H1 (cell line): ENCODE data around the gene ZSWIM9. TPM values are rescaled to one million over a fixed set of nuclear protein-coding genes. Genes with fewer than 3 reads are reported as not detected.

Experiments used
- CTCF ChIA-PET: fragments of 300-600 bp; sonication (Branson Sonifier 250); formaldehyde crosslinking; loops from one replicate; lab custom pipeline; 2021; ENCODE audit not compliant: partially characterized antibody; lab: Charles Lee
- POLR2A ChIA-PET: fragments of 300-600 bp; sonication (Branson Sonifier 250); formaldehyde crosslinking; loops from one replicate; lab custom pipeline; 2021; ENCODE audit warnings: inconsistent platforms; ENCODE audit not compliant: partially characterized antibody; lab: Charles Lee
- DNase-seq, 2 experiments: peaks; one replicate each; pipeline versions ENCODE4 v3.0.0 to v3.0.0-alpha.2; 2010 to 2022; ENCODE audit warnings: low spot score in 2 of 2, low read depth in 1 of 2, mixed read lengths in 1 of 2
- FAIRE-seq: peaks from 2 replicates; lab custom pipeline; 2011; peaks lifted over from hg19 to GRCh38; lab: Jason Lieb, UNC
- H2AFZ ChIP-seq: 2 replicates; pipeline ENCODE4 v1.8.1; 2012; ENCODE audit warnings: low read length, inconsistent platforms
- H2AK5ac ChIP-seq: 2 replicates; pipeline ENCODE4 v1.6.1; 2013; ENCODE audit warnings: low read depth, low read length
- H2BK120ac ChIP-seq: replicated peaks from 2 replicates; pipeline ENCODE3; 2013; ENCODE audit warnings: low read depth, low read length, inconsistent platforms
- H2BK12ac ChIP-seq: 2 replicates; pipeline ENCODE4 v1.6.1; 2013; ENCODE audit warnings: low read depth, low read length
- H2BK15ac ChIP-seq: 2 replicates; pipeline ENCODE4 v1.6.1; 2013; ENCODE audit warnings: low read length
- H2BK20ac ChIP-seq: 2 replicates; pipeline ENCODE4 v1.6.1; 2013; ENCODE audit warnings: low read length
- H2BK5ac ChIP-seq: 2 replicates; pipeline ENCODE4 v1.6.1; 2013; ENCODE audit warnings: low read depth, low read length
- H3K14ac ChIP-seq: 2 replicates; pipeline ENCODE4 v1.6.1; 2013; ENCODE audit warnings: inconsistent platforms; ENCODE audit not compliant: insufficient read length
- H3K18ac ChIP-seq: 2 replicates; pipeline ENCODE4 v1.6.1; 2013; ENCODE audit warnings: low read length; ENCODE audit errors: extremely low read depth
- H3K23ac ChIP-seq: 2 replicates; pipeline ENCODE4 v1.6.1; 2013; ENCODE audit warnings: inconsistent platforms; ENCODE audit not compliant: insufficient read length
- H3K23me2 ChIP-seq: 2 replicates; pipeline ENCODE4 v1.6.1; 2013; ENCODE audit warnings: low read depth, low read length
- H3K27ac ChIP-seq: 2 replicates; pipeline ENCODE4 v1.6.1; 2011; ENCODE audit warnings: low read depth, low read length, inconsistent platforms
- H3K27me3 ChIP-seq, 4 experiments: replicated peaks in 1 of 4; 1 replicate in 1 of 4; 2 replicates in 3 of 4; pipeline versions ENCODE4 v1.6.1 to v1.8.1; 2011 to 2013; ENCODE audit warnings: low read length in 3 of 4, mild to moderate bottlenecking in 3 of 4, inconsistent platforms in 2 of 4, mixed read lengths in 2 of 4, moderate library complexity in 1 of 4; ENCODE audit not compliant: control insufficient read depth in 3 of 4, insufficient read depth in 3 of 4; ENCODE audit errors: extremely low read depth in 1 of 4
- H3K36me3 ChIP-seq, 4 experiments: 2 replicates each; pipeline versions ENCODE4 v1.6.1 to v1.8.1; 2011 to 2013; ENCODE audit warnings: mild to moderate bottlenecking in 4 of 4, low read length in 3 of 4, moderate library complexity in 2 of 4, control low read depth in 1 of 4, inconsistent platforms in 1 of 4; ENCODE audit not compliant: insufficient read depth in 4 of 4, control insufficient read depth in 2 of 4
- H3K4ac ChIP-seq: replicated peaks from 2 replicates; pipeline ENCODE3; 2013; ENCODE audit warnings: low read length, low read depth, mixed read lengths, inconsistent platforms; ENCODE audit not compliant: insufficient read length
- H3K4me1 ChIP-seq, 4 experiments: replicated peaks in 1 of 4; 1 replicate in 1 of 4; 2 replicates in 3 of 4; pipeline versions ENCODE4 v1.6.1 to v1.8.1; 2011 to 2013; ENCODE audit warnings: low read length in 3 of 4, inconsistent platforms in 2 of 4, mixed read lengths in 1 of 4; ENCODE audit not compliant: insufficient read depth in 4 of 4, control insufficient read depth in 3 of 4
- H3K4me2 ChIP-seq, 2 experiments: 2 replicates each; pipeline versions ENCODE4 v1.6.1 to v1.8.1; 2011 to 2013; ENCODE audit warnings: low read depth in 2 of 2, low read length in 2 of 2, control low read depth in 1 of 2, inconsistent platforms in 1 of 2, mild to moderate bottlenecking in 1 of 2; ENCODE audit not compliant: insufficient read depth in 1 of 2
- H3K4me3 ChIP-seq, 4 experiments: fragments of 200-600, 300-600 bp in 1 of 4; sonication (generic), shearing (Covaris generic), sonication (Bioruptor Twin) in 1 of 4; 2 replicates each; pipeline versions ENCODE4 v1.5.1 to v1.8.1; 2011 to 2016; ENCODE audit warnings: low read length in 4 of 4, low read depth in 3 of 4, control low read depth in 2 of 4, inconsistent platforms in 2 of 4, mild to moderate bottlenecking in 2 of 4, mixed read lengths in 1 of 4, moderate library complexity in 1 of 4; ENCODE audit not compliant: insufficient read depth in 2 of 4; ENCODE audit errors: extremely low read depth in 1 of 4
- H3K56ac ChIP-seq: replicated peaks from 2 replicates; pipeline ENCODE3; 2013; ENCODE audit warnings: low read depth, mild to moderate bottlenecking, mixed read lengths, low read length, inconsistent platforms; ENCODE audit not compliant: insufficient read length
- H3K79me1 ChIP-seq: 2 replicates; pipeline ENCODE4 v1.6.1; 2013; ENCODE audit warnings: low read depth, low read length, control low read depth
- H3K79me2 ChIP-seq, 2 experiments: 2 replicates each; pipeline versions ENCODE4 v1.6.1 to v1.8.1; 2012 to 2013; ENCODE audit warnings: low read length in 2 of 2, mild to moderate bottlenecking in 2 of 2, inconsistent platforms in 1 of 2; ENCODE audit not compliant: insufficient read depth in 2 of 2, control insufficient read depth in 1 of 2
- H3K9ac ChIP-seq, 4 experiments: replicated peaks in 1 of 4; 1 replicate in 1 of 4; 2 replicates in 3 of 4; pipeline versions ENCODE4 v1.6.1 to v1.8.1; 2011 to 2013; ENCODE audit warnings: low read depth in 3 of 4, low read length in 3 of 4, control low read depth in 2 of 4, mild to moderate bottlenecking in 2 of 4, moderate library complexity in 2 of 4, inconsistent platforms in 1 of 4; ENCODE audit errors: extremely low read depth in 1 of 4
- H3K9me3 ChIP-seq, 2 experiments: 2 replicates each; pipeline versions ENCODE4 v1.6.1 to v1.8.1; 2012 to 2013; ENCODE audit warnings: mild to moderate bottlenecking in 2 of 2, moderate library complexity in 2 of 2, control low read depth in 1 of 2, inconsistent platforms in 1 of 2, low read depth in 1 of 2, low read length in 1 of 2, mixed read lengths in 1 of 2; ENCODE audit not compliant: insufficient read depth in 2 of 2
- H4K20me1 ChIP-seq, 2 experiments: replicated peaks in 1 of 2; 2 replicates each; pipeline versions ENCODE3 to v1.8.1; 2011 to 2013; ENCODE audit warnings: inconsistent platforms in 2 of 2, low read length in 2 of 2, mild to moderate bottlenecking in 1 of 2; ENCODE audit not compliant: insufficient read depth in 2 of 2, control insufficient read depth in 1 of 2
- H4K5ac ChIP-seq: 2 replicates; pipeline ENCODE4 v1.6.1; 2013; ENCODE audit warnings: low read length, low read depth, mixed read lengths, inconsistent platforms; ENCODE audit not compliant: insufficient read length
- H4K8ac ChIP-seq: 2 replicates; pipeline ENCODE4 v1.8.0; 2013; ENCODE audit warnings: mild to moderate bottlenecking, moderate library complexity, low read length, inconsistent platforms; ENCODE audit not compliant: insufficient read depth; ENCODE audit errors: extremely low read depth
- H4K91ac ChIP-seq: replicated peaks from 2 replicates; pipeline ENCODE3; 2013; ENCODE audit warnings: low read length, mixed read lengths, inconsistent platforms; ENCODE audit not compliant: insufficient read length
- CTBP2 ChIP-seq: IDR thresholded peaks from 2 replicates; pipeline ENCODE4 v1.7.0; 2011; ENCODE audit warnings: borderline replicate concordance, mild to moderate bottlenecking, moderate library complexity, mixed read lengths, low read length; ENCODE audit not compliant: insufficient read depth, insufficient read length
- FOSL1 ChIP-seq: IDR thresholded peaks from 2 replicates; pipeline ENCODE4 v1.6.1; 2011; ENCODE audit warnings: mild to moderate bottlenecking, low read depth, low read length, moderate library complexity; ENCODE audit not compliant: insufficient read depth
- HDAC6 ChIP-seq: IDR thresholded peaks from one replicate; pipeline ENCODE4 v1.7.1; 2012; ENCODE audit warnings: low read depth, mild to moderate bottlenecking, inconsistent platforms, low read length, moderate library complexity
- KDM1A ChIP-seq: fragments of 200-600, 300-600 bp; sonication (generic); IDR thresholded peaks from 2 replicates; pipeline ENCODE4 v1.7.1; 2016; ENCODE audit warnings: mild to moderate bottlenecking, low read length, borderline replicate concordance
- NANOG ChIP-seq: IDR thresholded peaks from 2 replicates; pipeline ENCODE4 v1.6.1; 2011; ENCODE audit warnings: low read length, low read depth, mild to moderate bottlenecking, inconsistent platforms; ENCODE audit not compliant: insufficient read depth, poor library complexity, severe bottlenecking
- SIN3A ChIP-seq, 2 experiments: IDR thresholded peaks in 1 of 2; conservative IDR thresholded peaks in 1 of 2; 2 replicates each; pipeline ENCODE4 v1.6.1; 2011 to 2012; ENCODE audit warnings: low read length in 2 of 2, improper control_type of control experiment in 1 of 2, low read depth in 1 of 2, mild to moderate bottlenecking in 1 of 2
- SIRT6 ChIP-seq: IDR thresholded peaks from one replicate; pipeline ENCODE4 v1.7.1; 2012; ENCODE audit warnings: low read length, inconsistent platforms
- SP1 ChIP-seq: IDR thresholded peaks from 2 replicates; pipeline ENCODE4 v1.6.1; 2011; ENCODE audit warnings: low read depth, low read length
- TAF1 ChIP-seq: IDR thresholded peaks from 2 replicates; pipeline ENCODE4 v1.6.1; 2011; ENCODE audit warnings: mild to moderate bottlenecking, low read depth, low read length
- TCF12 ChIP-seq: IDR thresholded peaks from 2 replicates; pipeline ENCODE4 v1.6.1; 2011; ENCODE audit warnings: low read depth, mild to moderate bottlenecking, low read length
- WGBS, 2 experiments: shearing (Covaris generic) in 1 of 2; methylation state at CpG; one replicate each; pipeline versions ENCODE4 v1.1.6 to v1.1.7; 2013 to 2015; ENCODE audit warnings: low lambda C conversion rate in 2 of 2, mixed read lengths in 2 of 2, inconsistent platforms in 1 of 2, low coverage in 1 of 2, missing lambda C conversion rate in 1 of 2; ENCODE audit not compliant: insufficient replicate concordance in 2 of 2, insufficient coverage in 1 of 2, insufficient read length in 1 of 2; ENCODE audit errors: extremely low coverage in 1 of 2, missing lambda C conversion rate in 1 of 2; 5-methylcytosine and 5-hydroxymethylcytosine counted together
- polyA plus RNA-seq, 7 experiments: library from polyadenylated mRNA; depleted of rRNA in 3 of 7; stranded (reverse) in 5 of 7; unstranded in 2 of 7; fragments of >200 nt in 5 of 7; fragments of 200-250 nt in 2 of 7; gene quantifications; 1 replicate in 5 of 7; 2 replicates in 1 of 7; 4 replicates in 1 of 7; pipeline versions ENCODE4 v1.2.1 to v1.2.3, GENCODE V29; 2011 to 2013; ENCODE audit warnings: missing spikeins in 2 of 7, mixed read lengths in 2 of 7
- total RNA-seq: library from RNA; stranded (reverse); fragmentation: NEBNext Ultra II Directional; extraction: Animal tissue kit (Norgen Biotek cat#: 25700); gene quantifications from 2 replicates; pipeline ENCODE4 v1.2.1, GENCODE V29; 2021
- TF ChIP-seq, protein P1 (sequence below): IDR thresholded peaks from 2 replicates; pipeline ENCODE4 v1.6.1; 2012; ENCODE audit warnings: low read length, inconsistent platforms
- TF ChIP-seq, protein P2 (sequence below): IDR thresholded peaks from 2 replicates; pipeline ENCODE4 v1.6.1; 2012; ENCODE audit warnings: inconsistent platforms

ZSWIM9 gene
- total and polyA plus RNA-seq, 2 of the 8 experiments (the other 6 are each of a cell fraction or from before 2014, with no cell fraction given), result 1.5 to 10.4 TPM

DNA sequence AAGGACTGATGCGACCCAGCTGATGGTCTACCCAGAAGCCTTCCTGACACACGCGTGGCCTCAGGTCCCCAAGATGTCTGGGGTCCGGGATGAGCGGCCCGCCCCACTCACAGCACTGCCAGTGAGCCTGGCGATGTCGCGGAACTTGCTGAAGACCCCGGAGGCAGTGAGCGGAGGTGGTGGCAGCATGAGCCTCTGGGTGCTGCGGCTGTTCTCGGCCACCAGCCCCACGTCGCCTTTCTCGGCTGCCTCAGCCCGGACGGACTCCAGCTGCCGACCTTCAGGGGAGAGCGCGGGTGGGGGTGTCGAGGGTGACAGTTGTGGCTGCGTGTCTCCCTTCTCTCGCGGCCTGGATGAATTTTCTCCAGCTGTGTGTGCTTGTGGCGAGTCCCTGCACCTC is 33.1 kb upstream of the ZSWIM9 start:
- no peak overlapping the region for H4K5ac ChIP-seq
- H3K4me3 ChIP-seq, result no peak overlapping the region
- H3K23me2 ChIP-seq, result no peaks in the 10 kb centered on the region
- no peak overlapping the region for H3K4me2 ChIP-seq
- no peak overlapping the region for H3K27ac ChIP-seq
- no peak overlapping the region for H3K4ac ChIP-seq
- no peak overlapping the region for H4K91ac ChIP-seq
- no peaks in the 10 kb centered on the region for H3K27me3 ChIP-seq
- H2BK15ac ChIP-seq, result no peak overlapping the region
- H3K18ac ChIP-seq, result no peak overlapping the region
- no peak overlapping the region for H3K23ac ChIP-seq
- H2AFZ ChIP-seq, result no peak overlapping the region
- no peak overlapping the region for H2BK5ac ChIP-seq
- H3K79me1 ChIP-seq, result 0 out of 2 replicates have a peak, but pooled peaks cover 2% of the 10 kb centered on the region
- H3K14ac ChIP-seq, result no peak overlapping the region
- H4K20me1 ChIP-seq, result peaks cover 0 to 6% of the 10 kb centered on the region in 2 experiments
- no peak overlapping the region for H4K8ac ChIP-seq
- H3K9me3 ChIP-seq, result no peaks in the 10 kb centered on the region
- no peak overlapping the region for H2BK20ac ChIP-seq
- FAIRE-seq (no peak), DNase-seq (no peak)
- ChIA-PET POLR2A (interaction anchor here (0.6 kb wide), 1 partner anchor 1427 kb away, joined by 3 read pairs; no protein-coding TSS in a partner anchor), CTCF (interaction anchor here (1.4 to 2.1 kb wide), 3 partner anchors 13 to 172 kb away, joined by 4 to 5 read pairs (median 5); no protein-coding TSS in a partner anchor)
- no peak overlapping the region for H3K9ac ChIP-seq
- H2AK5ac ChIP-seq, result no peak overlapping the region
- H3K56ac ChIP-seq, result no peak overlapping the region
- no peaks in the 10 kb centered on the region for H3K79me2 ChIP-seq
- H3K36me3 ChIP-seq, result peaks cover 6 to 21% (median 10%) of the 10 kb centered on the region in 4 experiments; a peak in 5 of 8 replicates
- H3K4me1 ChIP-seq, result no peaks in the 10 kb centered on the region
- WGBS, 2 experiments, result 93% methylated on average over 24 of the region's 26 CpGs; no CpG with 5 or more reads in 1 of the 2 experiments
- no peak overlapping the region for H2BK120ac ChIP-seq
- no peak overlapping the region for H2BK12ac ChIP-seq
- no peak for TF ChIP-seq SP1
- no peak for TF ChIP-seq KDM1A
- TF ChIP-seq CTBP2, result no peak
- no peak for TF ChIP-seq SIRT6
- TF ChIP-seq, protein P1, sequence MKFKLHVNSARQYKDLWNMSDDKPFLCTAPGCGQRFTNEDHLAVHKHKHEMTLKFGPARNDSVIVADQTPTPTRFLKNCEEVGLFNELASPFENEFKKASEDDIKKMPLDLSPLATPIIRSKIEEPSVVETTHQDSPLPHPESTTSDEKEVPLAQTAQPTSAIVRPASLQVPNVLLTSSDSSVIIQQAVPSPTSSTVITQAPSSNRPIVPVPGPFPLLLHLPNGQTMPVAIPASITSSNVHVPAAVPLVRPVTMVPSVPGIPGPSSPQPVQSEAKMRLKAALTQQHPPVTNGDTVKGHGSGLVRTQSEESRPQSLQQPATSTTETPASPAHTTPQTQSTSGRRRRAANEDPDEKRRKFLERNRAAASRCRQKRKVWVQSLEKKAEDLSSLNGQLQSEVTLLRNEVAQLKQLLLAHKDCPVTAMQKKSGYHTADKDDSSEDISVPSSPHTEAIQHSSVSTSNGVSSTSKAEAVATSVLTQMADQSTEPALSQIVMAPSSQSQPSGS, result no peak
- no peak for TF ChIP-seq TCF12
- TF ChIP-seq NANOG, result no peak
- no peak for TF ChIP-seq FOSL1
- no peak for TF ChIP-seq HDAC6
- no peak for TF ChIP-seq TAF1
- TF ChIP-seq, protein P2, sequence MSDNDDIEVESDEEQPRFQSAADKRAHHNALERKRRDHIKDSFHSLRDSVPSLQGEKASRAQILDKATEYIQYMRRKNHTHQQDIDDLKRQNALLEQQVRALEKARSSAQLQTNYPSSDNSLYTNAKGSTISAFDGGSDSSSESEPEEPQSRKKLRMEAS, result no peak
- no peak for TF ChIP-seq SIN3A (conservative IDR thresholded peaks at IDR 0.05 in 1 of 2, IDR thresholded peaks at IDR 0.05 in 1 of 2; ENCODE audit: low read depth in 1 of 2, low read length in 2 of 2)
